ENCODE results near the gene MYH11. TPM values are rescaled to one million over a fixed set of nuclear protein-coding genes. Genes with fewer than 3 reads are reported as not detected.
"Not testable (repeated sequence)": the region's sequence is repeated elsewhere in the genome, so short reads cannot be mapped to it uniquely, and the experiment has no call there.

MYH11 gene
- total RNA-seq, 1 donor from 2014 or later = 0.04 TPM

GRCh38 chr16:15811481-15812400, 45.1 kb downstream of the MYH11 start:
- no peaks in the 10 kb centered on the region for H3K36me3 ChIP-seq (ENCODE audit: control insufficient read depth, insufficient read depth, low read length)
- peak; percentile 38 for DNase-seq (ENCODE audit: low read depth)
- TF ChIP-seq, protein P1, sequence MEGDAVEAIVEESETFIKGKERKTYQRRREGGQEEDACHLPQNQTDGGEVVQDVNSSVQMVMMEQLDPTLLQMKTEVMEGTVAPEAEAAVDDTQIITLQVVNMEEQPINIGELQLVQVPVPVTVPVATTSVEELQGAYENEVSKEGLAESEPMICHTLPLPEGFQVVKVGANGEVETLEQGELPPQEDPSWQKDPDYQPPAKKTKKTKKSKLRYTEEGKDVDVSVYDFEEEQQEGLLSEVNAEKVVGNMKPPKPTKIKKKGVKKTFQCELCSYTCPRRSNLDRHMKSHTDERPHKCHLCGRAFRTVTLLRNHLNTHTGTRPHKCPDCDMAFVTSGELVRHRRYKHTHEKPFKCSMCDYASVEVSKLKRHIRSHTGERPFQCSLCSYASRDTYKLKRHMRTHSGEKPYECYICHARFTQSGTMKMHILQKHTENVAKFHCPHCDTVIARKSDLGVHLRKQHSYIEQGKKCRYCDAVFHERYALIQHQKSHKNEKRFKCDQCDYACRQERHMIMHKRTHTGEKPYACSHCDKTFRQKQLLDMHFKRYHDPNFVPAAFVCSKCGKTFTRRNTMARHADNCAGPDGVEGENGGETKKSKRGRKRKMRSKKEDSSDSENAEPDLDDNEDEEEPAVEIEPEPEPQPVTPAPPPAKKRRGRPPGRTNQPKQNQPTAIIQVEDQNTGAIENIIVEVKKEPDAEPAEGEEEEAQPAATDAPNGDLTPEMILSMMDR (IDR thresholded peaks at IDR 0.05; ENCODE audit: insufficient read depth, low read length, poor library complexity, severe bottlenecking) = no peak
- H3K4me3 ChIP-seq (ENCODE audit: low read depth, low read length) = no peak overlapping the region
- peaks cover 5% of the 10 kb centered on the region for H3K27me3 ChIP-seq (ENCODE audit: control insufficient read depth, insufficient read depth, low read length)

- DNase-seq (ENCODE audit: low read depth) = no peak
- Histone ChIP-seq H3K36me3 (ENCODE audit: control insufficient read depth, insufficient read depth, low read length) (no peaks in the 10 kb centered on the region), H3K4me3 (ENCODE audit: low read depth, low read length) (no peak overlapping the region), H3K27me3 (ENCODE audit: control insufficient read depth, insufficient read depth, low read length) (peaks cover 5% of the 10 kb centered on the region)
- TF ChIP-seq, protein P1 (IDR thresholded peaks at IDR 0.05; ENCODE audit: insufficient read depth, low read length, poor library complexity, severe bottlenecking) = no peak
Observed at GRCh38 chr16:15810949-15811348, 45.9 kb downstream of the MYH11 start.

- Histone ChIP-seq H3K36me3 (ENCODE audit: control insufficient read depth, insufficient read depth, low read length) (no peaks in the 10 kb centered on the region), H3K27me3 (ENCODE audit: control insufficient read depth, insufficient read depth, low read length) (peaks cover 5% of the 10 kb centered on the region), H3K4me3 (ENCODE audit: low read depth, low read length) (no peak overlapping the region)
- TF ChIP-seq, protein P1 (IDR thresholded peaks at IDR 0.05; ENCODE audit: insufficient read depth, low read length, poor library complexity, severe bottlenecking) = no peak
- DNase-seq (ENCODE audit: low read depth) = no peak
Observed at GRCh38 chr16:15810411-15810810, 46.4 kb downstream of the MYH11 start.

DNA sequence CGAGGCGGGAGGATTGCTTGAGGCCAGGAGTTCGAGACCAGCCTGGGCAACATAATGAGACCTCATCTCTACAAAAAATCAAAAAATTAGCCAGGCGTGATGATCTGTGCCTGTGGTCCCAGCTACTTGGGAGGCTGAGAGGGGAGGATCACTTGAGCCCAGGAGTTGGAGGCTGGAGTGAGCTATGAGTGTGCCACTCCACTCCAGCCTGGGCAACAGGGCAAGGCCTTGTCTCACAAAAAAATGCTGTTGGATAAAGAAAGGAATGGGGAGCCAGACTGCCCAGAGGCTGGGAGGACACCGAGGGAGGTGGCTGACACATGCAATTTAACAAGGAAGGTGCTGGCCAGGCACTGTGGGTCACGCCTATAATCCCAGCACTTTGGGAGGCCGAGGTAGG, 47.5 kb downstream of the MYH11 start:
- H3K4me3 ChIP-seq (ENCODE audit: low read depth, low read length); H3K27me3 ChIP-seq (ENCODE audit: control insufficient read depth, insufficient read depth, low read length); DNase-seq (ENCODE audit: low read depth); H3K36me3 ChIP-seq (ENCODE audit: control insufficient read depth, insufficient read depth, low read length): not testable (repeated sequence)

- TF ChIP-seq, protein P1 (IDR thresholded peaks at IDR 0.05; ENCODE audit: insufficient read depth, low read length, poor library complexity, severe bottlenecking) = no peak
- DNase-seq (ENCODE audit: low read depth) = no peak
- no peak overlapping the region for H3K4me3 ChIP-seq (ENCODE audit: low read depth, low read length)
- peaks cover 5% of the 10 kb centered on the region for H3K27me3 ChIP-seq (ENCODE audit: control insufficient read depth, insufficient read depth, low read length)
- no peaks in the 10 kb centered on the region for H3K36me3 ChIP-seq (ENCODE audit: control insufficient read depth, insufficient read depth, low read length)
Observed at GRCh38 chr16:15808071-15808470, 48.8 kb downstream of the MYH11 start.

DNA sequence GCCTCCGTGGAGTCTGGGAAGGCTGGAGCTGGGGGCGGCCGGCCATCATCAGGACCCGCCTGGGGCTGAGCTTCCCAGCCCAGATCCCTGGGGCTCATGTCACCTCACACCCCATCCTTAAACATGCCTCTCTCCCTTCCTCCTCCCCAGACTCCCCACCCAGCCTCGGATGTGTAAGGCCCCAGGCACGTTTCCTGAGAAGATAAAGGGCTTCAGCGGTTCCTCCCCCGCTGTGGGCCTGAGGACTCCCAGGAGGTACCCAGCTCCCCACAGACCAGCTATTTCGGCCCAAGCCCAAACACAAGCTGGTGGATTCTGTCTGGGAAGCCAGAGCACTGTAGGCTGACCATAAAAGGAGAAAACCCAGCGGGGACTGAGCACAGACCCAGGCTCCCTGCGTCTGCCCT, 49.2 kb downstream of the MYH11 start:
- TF ChIP-seq, protein P1 (IDR thresholded peaks at IDR 0.05; ENCODE audit: insufficient read depth, low read length, poor library complexity, severe bottlenecking) = no peak
- H3K36me3 ChIP-seq (ENCODE audit: control insufficient read depth, insufficient read depth, low read length) = no peaks in the 10 kb centered on the region
- no peak for DNase-seq (ENCODE audit: low read depth)
- H3K27me3 ChIP-seq (ENCODE audit: control insufficient read depth, insufficient read depth, low read length) = peaks cover 5% of the 10 kb centered on the region
- no peak overlapping the region for H3K4me3 ChIP-seq (ENCODE audit: low read depth, low read length)
